Hematopoietic multipotent progenitor cell treated with erythropoietin and hydrocortisone succinate and interleukin-3 and kit ligand, for 15 days (in vitro differentiated cells): ENCODE measurements around the gene CHTF18.

Experiments used
- DNase-seq: peaks from one replicate; pipeline ENCODE4 v3.0.0-alpha.2; 2015; ENCODE audit warnings: low spot score

CHTF18 gene

DNA sequence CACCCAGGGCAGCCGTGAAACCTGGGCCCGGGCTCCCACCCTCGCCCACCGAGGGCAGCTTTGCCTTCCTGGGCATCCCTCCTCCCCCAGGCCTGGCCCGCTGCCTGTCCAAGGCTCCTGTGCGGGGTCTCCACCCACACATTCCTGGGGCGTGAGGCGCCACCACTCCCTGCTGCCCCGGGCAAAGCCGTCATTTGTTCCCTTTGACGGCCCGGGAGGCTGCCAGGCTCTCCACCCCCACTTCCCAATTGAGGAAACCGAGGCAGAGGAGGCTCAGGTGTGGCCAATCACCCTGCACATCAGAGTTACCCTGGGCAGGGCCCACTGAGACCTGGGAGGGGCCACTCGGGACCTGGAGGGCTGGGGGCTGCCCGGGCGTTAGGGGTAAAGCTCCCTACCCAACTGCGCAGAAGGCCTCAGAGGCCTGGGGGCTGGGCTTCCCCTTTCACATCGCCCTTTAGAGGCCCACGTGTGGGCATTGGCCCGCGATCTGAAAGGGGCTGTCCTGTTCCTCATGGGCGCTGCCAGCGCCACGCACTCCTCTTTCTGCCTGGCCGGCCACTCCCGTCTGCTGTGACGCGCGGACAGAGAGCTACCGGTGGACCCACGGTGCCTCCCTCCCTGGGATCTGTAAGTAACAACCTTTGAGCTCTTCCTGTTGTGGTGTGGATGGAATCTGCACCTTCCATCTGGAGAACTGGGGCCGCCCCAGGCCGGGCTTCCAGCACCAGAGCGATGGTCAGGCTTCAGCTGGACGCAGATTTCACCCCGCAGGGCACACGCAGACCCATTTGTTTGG, 27.7 kb upstream of the CHTF18 start, which contains the start of gene MSLN:
MSLN (plus strand) TSS at position 190 of the 799 bp plus-strand sequence. CDS start 1,947 bp downstream, outside the sequence.
- no peak for DNase-seq

DNA sequence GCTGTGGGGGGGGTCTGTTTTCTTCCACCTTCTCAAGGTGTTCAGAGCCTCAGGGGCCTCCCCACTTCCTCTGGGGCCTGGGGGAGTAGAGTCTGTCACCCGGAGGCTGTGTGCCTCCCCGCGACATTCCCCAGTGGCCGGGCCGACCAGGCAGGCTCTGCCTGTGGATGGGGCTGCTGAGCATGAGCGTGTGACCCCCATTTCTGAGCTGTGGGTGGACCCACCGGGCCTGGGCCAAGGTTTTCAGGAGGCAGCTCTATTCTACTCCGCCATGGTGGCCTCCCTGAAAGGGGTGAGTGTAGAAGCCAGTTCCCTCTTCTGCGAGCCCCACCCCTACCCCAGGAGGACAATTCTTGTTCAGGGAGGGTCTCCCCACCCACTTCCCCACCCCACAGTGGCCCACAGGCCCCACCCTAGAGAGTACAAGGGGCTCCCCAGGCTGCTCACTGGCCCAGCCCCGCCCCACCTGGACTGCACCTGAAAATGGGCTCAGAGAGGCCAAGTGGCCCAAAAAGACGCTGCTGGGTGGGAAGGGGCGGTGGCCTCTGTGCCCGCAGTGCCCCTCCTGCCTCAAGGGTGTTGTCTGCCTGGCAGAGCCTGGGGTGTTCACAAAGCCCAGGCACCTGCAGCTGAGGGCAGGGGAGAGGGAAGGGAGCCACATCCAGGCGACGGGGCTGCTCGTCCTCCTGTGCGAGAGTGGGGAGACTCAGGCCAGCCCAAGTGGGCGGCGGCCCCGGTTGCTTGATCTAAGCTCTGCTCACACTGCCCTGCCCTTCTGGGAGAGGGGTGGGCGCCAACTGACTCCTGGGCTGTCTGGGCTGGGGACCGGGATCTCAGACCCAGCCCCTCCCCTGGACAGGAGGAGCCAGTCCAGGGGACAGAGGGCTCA, 26.6 kb upstream of the CHTF18 start:
- no peak for DNase-seq

DNA sequence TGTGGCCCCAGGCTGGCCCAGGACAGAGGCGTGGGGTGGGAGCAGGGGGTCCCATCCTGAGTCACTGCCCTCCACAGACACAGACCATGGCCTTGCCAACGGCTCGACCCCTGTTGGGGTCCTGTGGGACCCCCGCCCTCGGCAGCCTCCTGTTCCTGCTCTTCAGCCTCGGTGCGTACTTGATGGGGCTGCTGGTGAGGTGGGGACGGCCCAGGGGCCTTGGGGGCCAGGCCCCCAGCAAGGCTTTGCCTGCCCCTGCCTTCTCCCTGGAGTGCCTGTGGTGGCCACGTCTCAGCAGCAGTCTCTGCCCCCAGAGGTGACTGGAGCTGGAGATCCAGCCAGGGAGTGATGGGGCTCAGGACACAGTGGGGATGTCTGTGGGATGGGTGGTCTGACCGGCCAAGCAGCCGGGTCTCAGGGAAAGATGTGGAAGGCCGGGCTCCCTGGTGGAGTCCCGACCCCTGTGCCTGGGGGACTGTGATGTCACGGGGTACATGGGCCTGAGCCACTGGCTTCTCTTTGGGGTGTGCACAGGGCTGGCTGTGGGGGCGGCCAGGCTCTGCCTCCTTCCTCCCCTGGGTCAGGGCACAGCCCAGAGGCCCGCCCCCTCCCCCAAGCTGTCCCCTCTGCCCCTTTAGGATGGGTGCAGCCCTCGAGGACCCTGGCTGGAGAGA, 25.7 kb upstream of the CHTF18 start:
- DNase-seq: no peak

DNA sequence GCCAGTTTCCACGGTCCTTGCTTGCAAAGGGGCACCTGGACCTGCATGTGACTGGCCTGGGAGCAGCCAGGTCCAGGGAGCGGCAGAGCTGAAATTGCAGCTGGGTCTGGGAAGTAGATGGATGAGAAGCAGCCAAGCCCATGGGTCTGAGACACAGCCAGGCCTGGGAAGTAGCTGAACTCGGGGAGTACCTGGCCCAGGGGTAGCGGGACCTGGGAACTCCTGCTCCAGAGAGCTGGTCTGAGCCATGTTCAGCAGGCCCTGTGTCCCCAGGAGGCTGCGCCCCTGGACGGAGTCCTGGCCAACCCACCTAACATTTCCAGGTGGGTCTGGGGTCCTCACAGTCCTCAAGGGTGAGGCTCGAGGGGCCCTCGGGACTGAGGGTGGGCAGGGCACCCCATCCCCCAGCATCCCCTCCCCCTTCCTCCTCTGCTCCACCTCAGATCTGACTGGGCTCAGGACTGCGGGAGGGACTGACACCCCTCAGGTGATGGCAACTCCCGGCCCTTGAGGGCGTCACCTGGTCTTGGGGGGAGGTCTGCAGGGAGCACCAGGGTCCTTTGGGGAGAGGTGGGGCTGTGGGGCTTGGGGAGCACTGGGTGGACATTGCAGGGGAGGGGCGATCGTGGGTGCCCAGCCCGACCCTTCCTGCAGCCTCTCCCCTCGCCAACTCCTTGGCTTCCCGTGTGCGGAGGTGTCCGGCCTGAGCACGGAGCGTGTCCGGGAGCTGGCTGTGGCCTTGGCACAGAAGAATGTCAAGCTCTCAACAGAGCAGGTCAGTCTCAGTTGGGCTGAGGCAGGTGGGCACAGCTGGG, 24.8 kb upstream of the CHTF18 start:
- no peak for DNase-seq

DNA sequence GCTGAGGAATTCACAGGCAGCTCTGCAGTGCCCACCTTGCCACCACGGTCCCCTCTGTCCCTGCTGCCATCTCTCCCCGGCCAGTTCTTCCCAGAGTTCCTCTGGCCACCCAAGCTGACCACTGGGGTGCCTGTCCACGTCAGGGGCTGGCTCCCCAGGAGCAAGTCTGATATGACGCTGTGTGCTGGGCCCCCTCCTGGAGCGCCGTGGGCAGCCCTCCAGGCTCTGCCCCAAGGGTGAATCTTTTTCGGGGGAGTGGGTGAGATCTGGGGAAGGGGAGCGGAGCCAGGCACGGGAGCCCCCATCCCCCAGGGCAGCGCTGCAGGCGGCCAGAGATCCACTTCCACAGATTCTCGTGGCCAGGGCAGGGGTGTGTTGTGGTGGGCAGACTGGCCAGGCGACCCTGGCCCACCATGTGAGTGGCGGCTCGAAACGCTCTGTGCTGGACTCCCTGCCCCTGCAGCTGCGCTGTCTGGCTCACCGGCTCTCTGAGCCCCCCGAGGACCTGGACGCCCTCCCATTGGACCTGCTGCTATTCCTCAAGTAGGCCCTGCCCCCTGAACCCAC, 24.2 kb upstream of the CHTF18 start:
- no peak for DNase-seq

DNA sequence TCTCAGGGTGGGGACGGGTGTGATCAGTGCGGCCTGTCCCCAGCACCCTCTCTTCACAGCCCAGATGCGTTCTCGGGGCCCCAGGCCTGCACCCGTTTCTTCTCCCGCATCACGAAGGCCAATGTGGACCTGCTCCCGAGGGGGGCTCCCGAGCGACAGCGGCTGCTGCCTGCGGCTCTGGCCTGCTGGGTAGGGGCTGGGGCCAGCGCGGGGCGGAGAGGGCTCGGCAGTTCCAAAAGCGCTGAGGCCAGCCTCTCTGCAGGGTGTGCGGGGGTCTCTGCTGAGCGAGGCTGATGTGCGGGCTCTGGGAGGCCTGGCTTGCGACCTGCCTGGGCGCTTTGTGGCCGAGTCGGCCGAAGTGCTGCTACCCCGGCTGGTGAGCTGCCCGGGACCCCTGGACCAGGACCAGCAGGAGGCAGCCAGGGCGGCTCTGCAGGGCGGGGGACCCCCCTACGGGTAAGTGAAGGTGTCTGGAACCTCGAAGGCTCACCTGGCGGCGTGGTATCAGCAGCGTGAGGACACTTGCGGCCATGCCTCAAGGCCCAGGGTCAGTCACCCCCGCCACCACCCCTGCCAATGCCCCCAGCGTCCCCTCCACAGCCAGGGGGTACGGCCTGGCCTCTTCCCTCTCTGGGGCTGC, 23.5 kb upstream of the CHTF18 start:
- DNase-seq: no peak

DNA sequence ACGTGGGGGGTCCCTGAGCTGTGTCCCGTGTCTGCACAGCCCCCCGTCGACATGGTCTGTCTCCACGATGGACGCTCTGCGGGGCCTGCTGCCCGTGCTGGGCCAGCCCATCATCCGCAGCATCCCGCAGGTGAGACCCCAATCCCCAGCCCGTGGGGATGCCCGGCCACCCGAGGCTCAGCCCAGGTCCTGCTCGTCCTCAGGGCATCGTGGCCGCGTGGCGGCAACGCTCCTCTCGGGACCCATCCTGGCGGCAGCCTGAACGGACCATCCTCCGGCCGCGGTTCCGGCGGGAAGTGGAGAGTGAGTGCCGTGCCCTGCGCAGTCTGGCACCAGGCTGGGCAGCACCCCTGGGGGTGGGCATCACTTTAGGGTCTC, 22.9 kb upstream of the CHTF18 start:
- DNase-seq: no peak

DNA sequence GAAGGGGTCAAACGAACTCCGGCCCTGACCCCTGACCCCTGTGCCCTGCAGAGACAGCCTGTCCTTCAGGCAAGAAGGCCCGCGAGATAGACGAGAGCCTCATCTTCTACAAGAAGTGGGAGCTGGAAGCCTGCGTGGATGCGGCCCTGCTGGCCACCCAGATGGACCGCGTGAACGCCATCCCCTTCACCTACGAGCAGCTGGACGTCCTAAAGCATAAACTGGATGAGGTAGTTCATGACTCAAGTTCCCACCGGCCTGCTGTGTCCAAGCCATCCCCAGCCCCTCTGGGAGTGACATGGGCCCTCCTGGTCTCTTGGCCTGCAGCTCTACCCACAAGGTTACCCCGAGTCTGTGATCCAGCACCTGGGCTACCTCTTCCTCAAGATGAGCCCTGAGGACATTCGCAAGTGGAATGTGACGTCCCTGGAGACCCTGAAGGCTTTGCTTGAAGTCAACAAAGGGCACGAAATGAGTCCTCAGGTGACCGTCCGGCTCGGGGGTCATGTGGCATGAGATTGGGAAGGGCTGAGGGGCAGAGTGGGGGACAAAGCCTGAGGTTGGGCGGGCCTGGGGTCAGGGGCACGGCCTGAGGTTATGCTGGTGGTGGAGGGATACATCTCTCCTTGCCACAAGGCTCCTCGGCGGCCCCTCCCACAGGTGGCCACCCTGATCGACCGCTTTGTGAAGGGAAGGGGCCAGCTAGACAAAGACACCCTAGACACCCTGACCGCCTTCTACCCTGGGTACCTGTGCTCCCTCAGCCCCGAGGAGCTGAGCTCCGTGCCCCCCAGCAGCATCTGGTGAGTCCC, 22.2 kb upstream of the CHTF18 start:
- no peak for DNase-seq

DNA sequence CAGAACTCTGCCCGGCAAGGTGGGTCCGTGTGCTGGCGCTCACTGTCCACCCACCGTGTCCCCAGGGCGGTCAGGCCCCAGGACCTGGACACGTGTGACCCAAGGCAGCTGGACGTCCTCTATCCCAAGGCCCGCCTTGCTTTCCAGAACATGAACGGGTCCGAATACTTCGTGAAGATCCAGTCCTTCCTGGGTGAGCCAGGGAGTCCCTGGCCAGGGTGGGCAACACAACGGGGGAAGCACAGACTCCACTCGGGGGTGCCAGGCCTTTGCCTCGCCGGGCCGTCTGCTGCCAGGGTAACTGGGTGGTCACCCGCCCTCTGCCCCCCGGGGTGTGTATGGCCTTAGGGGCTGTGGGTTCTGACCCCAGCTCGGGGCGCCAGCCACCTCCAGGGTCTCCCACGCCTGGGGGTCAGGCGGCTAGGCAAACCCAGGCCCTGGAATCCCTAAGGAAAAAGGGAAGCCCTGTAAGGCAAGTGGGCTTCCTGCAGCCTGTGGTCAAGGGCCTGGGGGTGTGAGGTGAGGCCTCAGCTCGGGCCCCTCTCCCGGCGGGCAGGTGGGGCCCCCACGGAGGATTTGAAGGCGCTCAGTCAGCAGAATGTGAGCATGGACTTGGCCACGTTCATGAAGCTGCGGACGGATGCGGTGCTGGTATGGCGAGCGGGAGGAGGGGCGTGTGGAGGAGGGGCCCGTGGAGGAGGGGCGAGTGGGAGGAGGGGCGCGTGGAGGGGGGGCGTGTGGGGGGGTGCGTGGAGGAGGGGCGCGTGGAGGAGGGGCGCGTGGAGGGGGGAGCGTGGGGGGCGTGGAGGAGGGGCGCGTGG, 21.4 kb upstream of the CHTF18 start:
- no peak for DNase-seq

DNA sequence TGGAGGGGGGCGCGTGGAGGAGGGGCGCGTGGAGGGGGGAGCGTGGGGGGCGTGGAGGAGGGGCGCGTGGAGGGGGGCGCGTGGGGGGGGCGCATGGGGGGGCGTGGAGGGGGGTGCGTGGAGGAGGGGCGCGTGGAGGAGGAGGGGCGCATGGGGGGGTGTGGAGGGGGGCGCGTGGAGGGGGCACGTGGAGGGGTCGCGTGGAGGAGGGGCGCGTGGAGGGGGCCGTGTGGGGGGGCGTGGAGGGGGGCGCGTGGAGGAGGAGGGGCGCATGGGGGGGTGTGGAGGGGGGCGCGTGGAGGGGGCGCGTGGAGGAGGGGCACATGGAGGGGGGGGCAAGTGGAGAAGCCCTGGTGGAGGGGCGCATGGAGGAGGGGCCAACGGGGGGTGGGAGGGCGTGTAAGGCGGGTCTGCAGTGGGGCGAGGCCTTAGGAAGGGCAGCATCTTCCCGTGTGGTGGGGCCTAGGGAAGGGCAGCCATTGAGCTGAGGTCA, 20.6 kb upstream of the CHTF18 start:
- DNase-seq: no peak

DNA sequence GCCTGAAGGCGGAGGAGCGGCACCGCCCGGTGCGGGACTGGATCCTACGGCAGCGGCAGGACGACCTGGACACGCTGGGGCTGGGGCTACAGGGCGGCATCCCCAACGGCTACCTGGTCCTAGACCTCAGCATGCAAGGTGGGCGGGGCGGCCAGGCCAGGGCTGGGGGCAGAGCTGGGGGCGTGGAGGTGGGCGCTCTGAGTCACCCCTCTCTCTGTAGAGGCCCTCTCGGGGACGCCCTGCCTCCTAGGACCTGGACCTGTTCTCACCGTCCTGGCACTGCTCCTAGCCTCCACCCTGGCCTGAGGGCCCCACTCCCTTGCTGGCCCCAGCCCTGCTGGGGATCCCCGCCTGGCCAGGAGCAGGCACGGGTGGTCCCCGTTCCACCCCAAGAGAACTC, 20.0 kb upstream of the CHTF18 start:
- no peak for DNase-seq

DNA sequence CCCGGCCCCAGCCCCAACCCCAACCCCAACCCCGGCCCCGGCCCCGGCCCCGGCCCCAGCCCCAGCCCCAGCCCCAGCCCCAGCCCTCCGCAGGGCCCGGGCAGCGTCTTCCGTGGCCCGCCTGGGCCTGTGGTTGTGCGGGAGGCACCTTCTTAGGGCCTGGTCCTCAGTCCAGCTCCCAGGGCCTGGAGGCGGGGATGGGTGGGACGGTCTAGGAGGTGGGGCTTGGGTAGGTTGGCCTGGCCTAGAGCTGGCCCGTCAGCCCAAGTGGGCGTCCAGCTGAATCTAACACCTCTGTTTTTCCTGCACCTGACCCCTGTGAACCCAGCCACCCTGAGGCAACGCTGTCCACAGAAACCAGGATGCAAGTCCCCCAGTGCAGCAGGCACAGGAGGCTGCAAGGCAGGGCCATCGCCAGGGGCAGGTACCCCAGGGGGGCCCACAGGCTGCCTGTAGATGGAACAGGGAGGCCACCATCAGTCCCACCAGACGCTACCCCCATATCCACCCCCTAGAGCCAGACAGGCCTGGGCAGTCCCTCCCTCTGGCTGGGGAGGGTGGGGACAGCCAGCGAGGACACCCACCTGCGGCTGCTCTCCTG, 19.1 kb upstream of the CHTF18 start:
- DNase-seq: no peak

DNA sequence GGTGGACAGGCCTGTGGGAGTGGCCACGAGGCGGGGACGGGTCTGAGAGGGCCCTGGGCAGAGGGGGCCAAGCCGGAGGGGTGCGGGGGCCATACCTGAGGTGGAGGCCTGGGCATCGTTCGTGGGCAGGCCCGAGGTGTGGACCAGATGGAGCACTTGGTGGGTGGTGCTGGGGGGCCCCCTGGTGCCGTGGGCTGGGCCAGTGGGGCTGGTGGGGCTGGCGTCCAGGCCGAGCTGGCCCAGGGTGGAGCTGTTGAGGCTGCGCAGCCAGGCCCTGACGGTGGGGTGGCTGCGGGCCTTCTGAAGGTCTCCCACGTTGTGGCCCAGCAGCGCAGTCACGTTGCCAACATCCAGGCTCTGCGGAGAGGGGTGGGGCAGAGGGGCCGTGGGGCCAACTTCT, 18.5 kb upstream of the CHTF18 start:
- no peak for DNase-seq

DNA sequence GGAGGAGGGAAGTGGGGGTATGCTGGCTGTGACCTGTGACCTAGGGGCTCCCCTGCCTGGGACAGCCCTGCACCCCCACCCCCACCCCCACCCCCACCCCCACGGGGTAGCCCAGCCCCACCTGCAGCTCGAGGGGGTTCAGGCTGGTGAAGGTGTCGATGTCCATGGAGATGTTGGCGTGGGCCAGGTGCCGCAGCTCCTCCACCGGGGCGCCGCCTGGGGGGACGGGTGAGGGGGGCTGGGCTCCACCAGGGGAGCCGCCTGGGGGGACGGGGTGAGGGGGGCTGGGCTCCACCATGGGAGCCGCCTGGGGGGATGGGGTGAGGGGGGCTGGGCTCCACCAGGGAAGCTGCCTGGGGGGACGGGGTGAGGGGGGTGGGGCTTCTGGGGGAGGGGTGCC, 18.0 kb upstream of the CHTF18 start:
- DNase-seq: no peak

DNA sequence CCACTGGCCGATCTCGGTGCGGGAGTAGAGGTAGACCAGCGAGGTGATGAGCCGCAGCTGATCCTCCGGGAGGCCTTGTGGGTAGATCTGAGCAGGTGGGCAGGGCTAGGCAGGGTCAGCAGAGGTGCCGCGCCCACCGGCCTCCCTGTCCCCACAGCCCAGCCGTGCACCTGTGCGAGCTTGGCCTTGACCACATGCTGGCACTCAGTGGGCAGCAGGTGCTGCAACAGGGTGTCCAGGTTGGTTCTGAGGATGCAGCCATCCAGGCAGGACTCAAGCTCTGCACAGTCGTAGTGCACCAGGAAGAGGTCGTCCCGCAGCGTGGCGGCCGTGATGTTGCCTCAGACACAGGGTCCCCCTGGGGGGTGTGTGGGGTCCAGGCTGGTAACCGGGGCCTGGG, 15.5 kb upstream of the CHTF18 start:
- no peak for DNase-seq

DNA sequence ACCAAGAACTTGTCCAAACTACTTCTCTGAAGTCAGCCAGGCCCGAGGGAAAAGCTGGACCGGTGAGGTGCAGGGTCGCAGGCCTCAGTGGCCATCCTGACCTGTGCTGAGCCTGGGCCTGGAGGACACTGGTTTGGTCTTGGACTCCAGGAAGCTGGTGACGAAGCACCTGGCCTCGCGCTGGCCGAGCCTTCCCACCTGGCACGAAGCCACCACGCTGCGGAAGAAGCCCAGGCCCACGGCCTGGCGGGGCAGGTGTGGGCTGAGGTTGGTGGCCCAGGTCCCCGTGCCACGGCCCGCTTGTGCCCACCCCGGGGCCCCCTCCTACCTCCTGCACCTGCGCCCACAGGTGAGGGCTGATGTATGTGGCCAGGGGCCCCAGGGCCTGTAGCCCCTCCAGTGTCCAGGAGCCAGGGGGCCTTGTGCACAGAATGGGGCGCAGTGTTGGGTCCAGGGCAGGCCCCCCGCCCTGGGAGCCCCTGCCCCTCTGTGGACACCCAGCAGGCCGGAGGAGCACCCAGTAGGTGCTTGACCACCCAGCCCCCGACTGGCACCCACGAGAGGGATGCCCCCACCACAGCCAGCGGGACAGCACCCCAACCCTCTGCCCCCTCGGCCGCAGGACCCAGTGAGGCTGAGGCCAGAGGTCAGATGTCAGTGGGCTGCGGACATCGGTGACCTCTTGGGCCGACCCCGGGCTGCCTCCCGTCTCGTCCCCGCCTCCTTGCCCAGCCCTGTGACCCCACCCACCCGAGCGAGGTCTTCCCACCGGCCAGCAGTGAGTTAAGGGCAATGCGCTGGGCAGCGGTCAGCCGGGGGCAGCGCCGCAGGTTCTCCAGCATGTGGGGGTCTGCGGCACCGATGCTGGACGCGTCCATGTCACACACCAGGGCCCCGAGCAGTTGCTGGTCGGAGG, 14.1 kb upstream of the CHTF18 start:
- no peak for DNase-seq

DNA sequence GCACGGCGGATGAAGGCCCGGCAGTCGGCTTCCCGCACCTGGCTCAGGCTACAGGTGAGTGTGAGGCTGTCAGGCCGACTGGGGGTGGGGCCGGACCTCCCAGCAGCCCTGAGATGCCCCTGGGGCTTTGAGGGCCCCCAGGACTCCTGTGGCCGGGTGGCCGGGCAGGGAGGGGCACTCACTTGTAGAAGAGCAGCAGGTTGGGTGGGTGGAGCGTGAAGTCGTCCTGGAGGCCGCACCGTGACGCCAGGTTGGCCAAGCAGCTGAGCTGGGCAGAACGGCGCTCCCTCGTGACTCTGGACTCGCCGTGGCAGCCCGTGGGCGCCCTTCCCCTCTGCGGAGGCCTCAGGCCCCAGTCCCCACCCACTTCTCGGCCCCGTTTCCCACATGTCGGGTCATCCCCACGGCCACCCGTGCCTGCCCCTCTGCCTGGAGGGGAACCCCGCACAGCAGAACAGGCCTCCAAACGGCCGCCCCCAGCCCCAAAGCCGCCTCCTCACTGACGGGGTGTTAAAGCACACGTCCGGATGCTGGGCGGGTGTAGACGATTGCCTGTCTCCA, 13.1 kb upstream of the CHTF18 start:
- DNase-seq: no peak
